HEK293T (cell line): ENCODE measurements around the gene GOLGA6L10.

Experiments
- BHLHE40 ChIP-seq: fragments of 450-650 bp; IDR thresholded peaks from 2 replicates; pipeline ENCODE4 v1.6.1; 2016; ENCODE audit warnings: mild to moderate bottlenecking, moderate library complexity, borderline replicate concordance
- SUZ12 ChIP-seq: fragments of 450-650 bp; IDR thresholded peaks from 2 replicates; pipeline ENCODE4 v1.6.1; 2016; ENCODE audit warnings: mild to moderate bottlenecking

DNA sequence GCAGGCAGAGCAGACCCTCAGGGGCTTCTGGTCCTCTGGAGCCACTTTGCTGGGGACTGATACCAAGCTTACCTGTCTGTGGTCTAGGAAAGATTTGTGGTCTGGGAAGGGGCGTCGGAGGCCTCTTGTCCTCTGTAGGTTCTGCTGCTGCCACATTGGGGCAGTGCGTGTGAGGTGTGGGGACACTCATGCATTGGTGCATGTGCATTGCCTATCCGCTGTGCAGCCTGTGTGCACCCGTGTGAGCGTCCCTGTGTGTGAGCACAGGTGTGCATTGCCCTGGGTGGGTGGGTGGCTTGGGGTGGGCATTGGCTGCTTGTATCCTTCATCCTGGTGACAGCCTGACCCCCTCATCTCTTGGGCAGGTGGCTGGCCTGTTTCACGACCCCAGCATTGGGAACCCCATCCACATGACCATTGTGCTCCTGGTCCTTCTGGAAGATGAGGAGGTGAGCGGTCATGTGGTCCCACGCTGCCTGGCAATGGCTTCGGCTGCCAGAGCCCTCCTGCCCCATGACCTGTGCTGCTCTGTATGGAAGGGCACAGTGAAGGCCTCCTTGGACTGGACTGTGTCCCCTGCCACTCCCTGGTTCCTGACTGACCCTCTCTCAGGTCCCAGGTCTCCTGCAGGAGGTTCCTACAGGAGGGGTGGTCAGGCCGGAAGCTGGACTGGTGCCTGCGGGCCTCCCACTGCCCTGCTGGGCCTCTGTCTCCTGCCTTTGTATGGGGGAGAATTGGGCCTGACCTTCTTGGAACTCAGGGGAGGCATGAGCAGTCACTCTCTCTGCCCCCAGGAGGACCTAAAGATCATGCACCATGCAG, 45.1 kb downstream of the GOLGA6L10 start:
- no peak for TF ChIP-seq BHLHE40
- no peak for TF ChIP-seq SUZ12
